VCaP (cell line): ENCODE data around the gene CHAC2.

Experiments used
- H3K27ac ChIP-seq: fragments of 450-650 bp; 2 replicates; pipeline ENCODE4 v1.5.1; 2017
- CTCF ChIP-seq: fragments of 450-650 bp; conservative IDR thresholded peaks from 2 replicates; pipeline ENCODE4 v1.5.1; 2017; ENCODE audit warnings: mild to moderate bottlenecking, moderate library complexity

Gene CHAC2

GRCh38 chr2:53740170-53740569 lies 27.4 kb upstream of the CHAC2 start:
- peak; percentile 80 for TF ChIP-seq CTCF
- no peak overlapping the region for H3K27ac ChIP-seq

- H3K27ac ChIP-seq: no peak overlapping the region
- no peak for TF ChIP-seq CTCF
Measured at GRCh38 chr2:53744395-53745065, 23.1 kb upstream of the CHAC2 start.

- no peak for TF ChIP-seq CTCF
- no peak overlapping the region for H3K27ac ChIP-seq
Measured at GRCh38 chr2:53750041-53750768, 17.4 kb upstream of the CHAC2 start.

GRCh38 chr2:53751728-53752127 lies 15.9 kb upstream of the CHAC2 start:
- no peak for TF ChIP-seq CTCF
- no peak overlapping the region for H3K27ac ChIP-seq

- no peak for TF ChIP-seq CTCF
- H3K27ac ChIP-seq: no peak overlapping the region
Measured at GRCh38 chr2:53752385-53752784, 15.2 kb upstream of the CHAC2 start.

GRCh38 chr2:53753041-53753440 lies 14.6 kb upstream of the CHAC2 start:
- TF ChIP-seq CTCF: no peak
- no peak overlapping the region for H3K27ac ChIP-seq

- H3K27ac ChIP-seq: no peak overlapping the region
- no peak for TF ChIP-seq CTCF
Measured at GRCh38 chr2:53755121-53755520, 12.5 kb upstream of the CHAC2 start.
